ENCODE data around the gene ARSG. TPM values are rescaled to one million over a fixed set of nuclear protein-coding genes. Genes with fewer than 3 reads are reported as not detected.
"Not testable (repeated sequence)": the region's sequence is repeated elsewhere in the genome, so short reads cannot be mapped to it uniquely, and the experiment has no call there.

Gene ARSG
- total RNA-seq, 1 experiment from 2014 or later = 3.5 TPM

DNA sequence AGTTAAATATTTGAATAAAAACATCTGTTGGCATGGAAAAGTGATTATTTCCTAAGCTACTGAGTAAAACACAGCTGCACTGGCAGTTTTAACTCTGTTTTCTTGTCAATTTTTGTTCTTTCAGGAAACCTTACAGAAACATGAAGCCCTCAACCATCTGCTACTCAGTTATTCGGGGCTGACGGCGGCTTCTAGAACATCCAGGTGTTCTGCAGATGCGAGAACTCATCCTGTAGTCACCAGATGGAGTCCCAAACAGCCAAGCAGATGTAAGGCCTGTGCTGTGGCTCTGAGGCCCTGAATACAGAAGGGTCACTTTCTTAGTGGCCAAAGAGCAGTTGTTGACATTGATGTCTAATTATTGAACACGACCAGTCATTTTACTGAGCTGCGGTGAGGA lies 15.5 kb downstream of the ARSG start:
- no peak for DNase-seq (ENCODE audit: low read depth)

- DNase-seq (ENCODE audit: low read depth) = no peak
These were observed 16.1 kb downstream of the ARSG start for GRCh38 chr17:68307443-68307842.

GRCh38 chr17:68308486-68308885 lies 17.2 kb downstream of the ARSG start:
- DNase-seq (ENCODE audit: low read depth) = not testable (repeated sequence)

DNA sequence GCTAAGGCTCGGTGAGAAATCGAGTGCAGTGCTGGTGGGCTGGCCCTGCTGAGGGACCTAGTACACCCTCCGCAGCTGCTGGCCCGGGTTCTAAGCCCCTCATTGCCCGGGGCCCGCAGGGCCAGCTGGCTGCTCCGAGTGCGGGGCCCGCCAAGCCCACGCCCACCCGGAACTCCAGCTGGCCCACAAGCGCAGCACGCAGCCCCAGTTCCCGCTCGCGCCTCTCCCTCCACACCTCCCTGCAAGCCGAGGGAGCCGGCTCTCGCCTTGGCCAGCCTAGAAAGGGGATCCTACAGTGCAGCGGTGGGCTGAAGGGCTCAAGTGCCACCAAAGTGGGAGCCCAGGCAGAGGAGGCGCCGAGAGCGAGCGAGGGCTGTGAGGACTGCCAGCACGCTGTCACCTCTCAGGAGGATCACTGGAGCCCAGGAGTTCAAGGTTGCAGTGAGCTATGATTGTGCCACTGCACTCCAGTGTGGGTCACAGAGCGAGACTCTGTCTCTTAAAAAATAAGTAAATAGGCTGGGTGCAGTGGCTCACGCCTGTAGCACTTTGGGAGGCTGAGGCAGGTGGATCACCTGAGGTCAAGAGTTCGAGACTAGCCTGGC lies 17.9 kb downstream of the ARSG start:
- DNase-seq (ENCODE audit: low read depth) = not testable (repeated sequence)

DNA sequence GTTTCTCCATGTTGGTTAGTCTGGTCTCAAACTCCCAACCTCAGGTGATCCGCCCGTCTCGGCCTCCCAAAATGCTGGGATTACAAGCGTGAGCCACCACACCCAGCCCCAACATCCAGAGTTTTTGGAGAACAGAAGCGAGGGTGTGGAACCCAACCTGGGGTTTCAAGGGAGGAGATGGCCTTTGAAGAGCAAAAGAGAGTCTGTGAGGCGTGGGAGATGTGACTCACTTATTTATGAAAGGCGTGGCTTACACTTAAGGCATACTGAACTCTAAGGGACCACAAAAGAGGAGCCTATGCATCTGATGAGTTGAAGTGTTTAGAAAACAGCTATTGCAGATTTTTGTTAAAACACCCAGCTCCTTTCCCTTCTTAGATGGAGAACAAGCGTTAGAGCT lies 18.9 kb downstream of the ARSG start:
- peak; percentile 33 for DNase-seq (ENCODE audit: low read depth)

GRCh38 chr17:68314916-68315535 lies 23.7 kb downstream of the ARSG start:
- DNase-seq (ENCODE audit: low read depth) = no peak

DNA sequence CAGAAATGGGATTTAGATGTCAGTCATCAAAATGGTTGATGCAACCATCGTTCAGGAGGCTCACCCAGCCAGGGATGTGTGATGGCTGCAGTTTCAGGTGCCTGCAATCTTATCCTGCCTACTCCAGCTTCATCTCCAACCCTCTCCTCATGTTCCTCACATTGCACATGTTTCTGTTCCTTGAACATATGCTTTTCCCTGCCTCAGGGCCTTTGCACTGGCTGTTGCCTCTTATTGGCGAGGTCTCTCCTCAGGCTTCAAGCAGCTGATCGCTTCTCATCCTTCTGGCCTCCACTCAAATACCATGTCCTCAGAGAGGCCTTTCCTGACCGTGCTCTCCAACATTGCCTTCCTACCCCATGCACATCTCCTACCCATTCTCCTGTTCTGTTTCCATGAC lies 24.6 kb downstream of the ARSG start:
- DNase-seq (ENCODE audit: low read depth) = no peak

- DNase-seq (ENCODE audit: low read depth) = no peak
These were observed 26.2 kb downstream of the ARSG start for GRCh38 chr17:68317458-68317857.

DNA sequence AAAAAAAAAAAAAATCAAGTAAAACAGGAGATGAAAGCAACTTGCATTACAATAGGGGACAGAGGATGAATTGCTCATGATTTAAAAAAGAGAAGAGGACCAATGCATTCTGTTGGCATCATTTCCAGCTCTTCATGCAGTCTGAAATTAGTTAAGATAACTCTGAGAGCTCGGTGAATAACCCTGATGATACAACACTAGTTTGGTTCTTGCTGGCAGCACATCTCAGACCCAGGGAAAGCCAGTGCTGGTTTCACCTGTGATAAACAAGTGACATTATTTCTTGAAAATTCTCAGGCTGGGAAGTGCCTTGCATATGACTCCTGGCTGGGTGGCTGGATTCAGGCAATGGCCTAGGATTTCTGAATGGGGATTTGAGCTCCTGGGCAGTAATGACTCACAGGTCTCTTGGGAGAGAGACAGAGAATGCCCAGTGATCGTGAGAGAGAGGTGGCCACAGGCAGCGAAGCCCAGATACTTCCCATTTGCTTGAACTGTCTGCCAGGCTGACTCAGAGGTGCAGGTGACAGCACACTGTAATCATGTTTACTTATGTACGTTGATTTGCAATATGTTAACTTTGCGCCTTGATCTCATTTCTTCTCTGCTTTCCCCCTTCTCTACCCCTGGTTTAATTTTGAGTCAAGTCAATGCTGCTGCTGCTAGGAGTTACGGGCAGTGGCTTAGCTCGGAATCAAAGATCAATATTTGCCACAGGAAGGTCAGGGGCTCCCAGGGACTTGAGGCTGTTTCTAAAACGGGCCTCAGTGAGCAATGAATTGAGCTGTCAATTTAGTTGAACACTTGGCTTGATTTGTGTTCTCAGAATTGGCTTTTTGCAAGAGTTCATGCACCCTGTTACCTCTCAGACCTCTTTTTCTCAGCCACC lies 27.1 kb downstream of the ARSG start:
- peak; percentile 95 for DNase-seq (ENCODE audit: low read depth)

- no peak for DNase-seq (ENCODE audit: low read depth)
These were observed 28.3 kb downstream of the ARSG start for GRCh38 chr17:68319410-68320162.

DNA sequence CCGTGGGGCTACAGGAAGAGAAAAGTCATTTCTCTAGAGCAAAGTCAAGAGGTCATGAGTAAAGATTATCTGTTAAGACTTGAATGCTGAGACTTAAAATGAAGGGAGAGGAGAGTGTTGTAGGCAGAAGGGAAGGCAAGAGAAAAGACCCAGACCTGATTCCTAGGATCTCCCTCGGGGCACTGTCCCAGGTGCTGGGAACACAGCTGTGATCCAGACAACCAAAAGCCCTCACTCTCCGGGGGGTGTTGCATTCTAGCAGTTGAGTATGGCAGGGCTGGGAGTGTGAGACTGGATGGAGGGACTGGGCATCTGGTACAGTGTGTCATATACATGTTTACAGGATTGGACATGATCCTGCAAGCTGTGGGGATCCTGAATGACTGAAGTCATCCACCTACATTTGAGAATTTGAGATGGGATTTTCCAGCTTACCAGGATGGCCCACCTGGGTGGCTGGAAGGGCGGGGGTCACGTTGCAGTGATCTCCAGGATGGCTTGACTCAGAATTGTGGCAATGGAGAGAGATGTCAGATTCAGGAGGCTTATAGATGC lies 29.1 kb downstream of the ARSG start:
- DNase-seq (ENCODE audit: low read depth) = no peak

DNA sequence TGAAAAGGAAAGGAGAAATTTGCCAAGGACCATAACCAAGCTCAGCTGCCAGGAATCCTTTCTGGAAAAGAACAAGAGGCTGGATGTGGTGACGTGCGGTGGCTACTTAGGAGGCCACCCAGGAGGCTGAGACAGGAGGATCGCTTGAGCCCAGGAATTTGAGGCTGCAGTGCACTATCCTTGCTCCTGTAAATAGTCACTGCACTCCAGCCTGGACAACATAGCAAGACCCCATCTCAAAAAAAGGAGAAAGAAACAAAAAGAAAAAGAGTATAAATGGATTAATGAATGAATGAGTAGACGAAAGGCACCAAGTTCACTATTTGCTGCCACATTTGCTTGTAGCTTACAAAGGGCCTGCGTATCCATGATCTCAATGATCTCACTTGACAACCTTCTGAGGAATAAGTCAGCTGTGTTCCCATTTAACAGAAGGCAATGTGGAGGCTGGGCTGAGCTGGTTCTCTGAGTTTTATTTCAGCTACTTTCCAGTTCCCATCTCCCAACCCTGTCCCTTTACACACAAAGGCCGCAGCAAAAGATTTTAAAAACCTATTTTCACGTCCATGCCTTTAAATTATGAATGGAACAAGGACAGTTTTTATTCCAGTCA lies 29.8 kb downstream of the ARSG start:
- DNase-seq (ENCODE audit: low read depth) = no peak

GRCh38 chr17:68321556-68321954 lies 30.3 kb downstream of the ARSG start:
- no peak for DNase-seq (ENCODE audit: low read depth)

- DNase-seq (ENCODE audit: low read depth) = no peak
These were observed 31.3 kb downstream of the ARSG start for GRCh38 chr17:68322630-68323029.

DNA sequence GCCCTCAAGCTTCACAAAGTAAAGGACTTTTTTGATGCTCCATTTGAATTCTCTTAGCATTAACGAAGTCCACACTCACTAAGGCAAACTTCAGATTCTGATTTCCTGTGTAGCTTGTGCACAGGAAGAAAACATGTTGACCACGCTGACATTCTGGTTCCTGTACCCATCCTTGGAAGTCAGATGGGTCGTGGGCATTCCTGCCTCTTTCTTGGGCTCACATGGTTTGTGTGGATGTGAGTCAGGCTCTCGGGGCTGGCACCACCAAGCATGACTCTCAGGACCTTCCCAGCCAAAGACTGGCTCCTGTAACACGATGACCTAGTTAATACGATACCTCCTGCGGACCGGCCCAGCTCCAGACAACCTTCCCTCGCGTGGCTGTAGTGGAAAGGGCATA lies 32.8 kb downstream of the ARSG start:
- peak; percentile 40 for DNase-seq (ENCODE audit: low read depth)

DNA sequence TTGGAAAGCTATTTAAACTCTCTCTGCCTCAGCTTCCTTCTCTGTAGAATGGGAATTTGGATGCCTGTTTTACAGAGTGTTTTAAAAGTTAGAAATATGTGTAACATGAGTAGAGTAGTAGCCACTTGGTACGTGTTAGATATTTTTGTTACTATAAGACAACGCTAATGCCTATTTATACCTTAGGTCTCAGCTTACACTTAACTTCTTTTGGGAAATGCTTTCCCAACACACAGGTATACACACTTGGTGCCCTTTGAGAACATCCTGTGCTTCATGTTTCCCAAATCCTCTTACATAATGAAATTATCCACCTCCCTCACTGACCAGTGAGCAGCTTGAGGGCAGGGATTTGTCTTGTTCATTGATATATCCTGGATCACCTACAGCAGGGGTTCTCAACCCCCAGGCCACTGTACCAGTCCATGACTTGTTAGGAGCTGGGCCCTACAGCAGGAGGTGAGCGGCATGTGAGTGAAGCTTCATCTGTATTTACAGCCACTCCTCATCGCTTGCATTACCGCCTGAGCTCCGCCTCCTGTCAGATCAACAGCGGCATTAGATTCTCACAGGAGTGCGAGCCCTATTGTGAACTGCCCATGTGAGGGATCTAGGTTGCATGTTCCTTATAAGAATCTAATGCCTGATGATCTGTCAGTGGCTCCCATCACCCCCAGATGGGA lies 33.5 kb downstream of the ARSG start:
- no peak for DNase-seq (ENCODE audit: low read depth)

- DNase-seq (ENCODE audit: low read depth) = no peak
These were observed 34.7 kb downstream of the ARSG start for GRCh38 chr17:68325961-68326360.

DNA sequence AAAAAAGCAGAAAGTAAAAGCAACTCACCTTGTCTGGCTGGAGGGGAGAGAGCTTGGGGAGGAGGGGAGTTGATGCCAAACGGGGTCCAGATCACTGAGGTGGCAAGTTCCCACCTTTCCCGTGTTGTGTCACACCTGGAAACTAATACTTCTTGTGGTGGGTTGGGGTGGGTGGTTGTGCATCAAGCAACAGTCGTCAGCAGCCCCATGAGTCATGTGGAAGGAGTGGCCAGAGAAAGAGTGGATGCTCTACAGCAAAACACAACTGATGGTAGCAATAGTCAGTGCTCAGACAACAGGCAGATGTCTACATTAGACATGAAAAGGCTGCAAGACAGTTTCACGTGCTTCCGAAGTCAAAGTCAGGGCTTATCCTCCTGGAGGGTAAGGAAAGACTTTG lies 35.4 kb downstream of the ARSG start:
- peak; percentile 46 for DNase-seq (ENCODE audit: low read depth)

DNA sequence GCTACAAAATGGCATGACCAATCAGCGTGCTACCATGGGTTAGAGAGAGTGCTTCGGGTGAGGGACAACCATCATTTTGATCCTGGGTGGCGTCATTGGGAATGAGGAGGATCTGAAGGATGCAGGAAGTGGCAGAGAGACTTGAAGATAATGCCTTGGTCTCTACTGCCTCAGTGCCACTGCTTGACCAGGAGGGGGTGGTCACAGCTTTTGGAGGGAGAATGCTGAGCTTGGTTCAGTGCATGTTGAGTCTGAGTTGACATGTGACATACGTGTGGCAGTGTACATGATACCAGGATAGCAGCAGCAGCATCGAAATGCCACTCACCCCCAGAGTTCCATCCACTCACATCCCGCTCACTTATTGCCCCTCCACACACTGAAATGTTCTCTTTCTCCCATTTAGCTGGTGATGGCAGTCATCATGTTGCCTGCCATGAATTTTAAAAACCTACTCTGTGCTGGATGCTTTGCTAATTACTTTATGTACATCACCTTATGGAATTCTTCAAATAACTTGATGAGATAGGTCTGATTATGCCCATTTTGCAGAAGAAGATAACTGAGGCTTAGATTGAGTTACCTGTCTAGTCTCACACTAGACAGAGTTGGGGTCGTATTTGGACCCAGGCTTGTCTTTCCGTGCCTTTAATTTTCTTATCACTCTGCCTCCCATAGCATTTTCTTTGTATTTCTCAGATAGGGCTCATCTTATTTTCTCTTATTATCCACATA lies 36.7 kb downstream of the ARSG start:
- DNase-seq (ENCODE audit: low read depth) = no peak

DNA sequence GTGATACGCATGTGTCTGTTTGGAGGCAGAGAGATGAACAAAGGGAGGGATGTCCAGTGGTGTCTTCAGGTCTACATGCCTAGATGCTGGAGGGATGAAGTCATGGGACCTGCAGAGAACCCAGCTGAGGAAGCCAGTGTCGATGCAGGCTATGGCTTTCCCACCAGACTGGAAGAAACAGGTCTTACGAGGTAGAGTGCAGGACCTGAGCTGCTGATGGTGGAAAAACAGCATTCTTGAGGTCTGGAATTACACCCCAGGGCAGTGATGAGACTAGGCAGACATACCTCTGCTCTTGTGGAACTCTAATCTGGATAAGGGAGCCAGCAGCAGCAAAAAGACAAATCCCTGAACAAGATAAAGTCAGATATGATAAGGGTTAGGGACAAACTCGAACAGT lies 37.4 kb downstream of the ARSG start:
- DNase-seq (ENCODE audit: low read depth) = peak; percentile 66

Data from M059J (cell line).